HG02642 (cell line): ENCODE measurements around the gene NPSR1.
"Not testable (repeated sequence)": the region's sequence is repeated elsewhere in the genome, so short reads cannot be mapped to it uniquely, and the experiment has no call there.

ENCODE experiments used
- ATAC-seq: cut with Tn5 transposase; IDR thresholded peaks from one replicate; pipeline ENCODE4 v1.9.1; 2021; ENCODE audit warnings: mild to moderate bottlenecking; ENCODE audit not compliant: unreplicated experiment, poor library complexity

The NPSR1 gene

DNA sequence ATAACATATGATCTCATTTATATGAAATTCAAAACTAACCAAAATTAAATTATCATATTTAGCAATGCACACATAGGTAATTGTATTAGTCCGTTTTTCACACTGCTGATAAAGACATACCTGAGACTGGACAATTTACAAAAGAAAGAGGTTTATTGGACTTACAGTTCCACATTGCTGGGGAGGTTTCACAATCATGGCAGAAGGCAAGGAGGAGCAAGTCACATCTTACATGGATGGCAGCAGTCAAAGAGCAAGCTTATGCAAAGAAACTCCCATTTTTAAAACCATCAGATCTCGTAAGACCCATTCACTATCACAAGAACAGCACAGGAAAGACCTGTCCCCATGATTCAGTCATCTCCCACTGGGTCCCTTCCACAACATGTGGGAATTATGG lies 200.4 kb downstream of the NPSR1 start:
- not testable (repeated sequence) for ATAC-seq

DNA sequence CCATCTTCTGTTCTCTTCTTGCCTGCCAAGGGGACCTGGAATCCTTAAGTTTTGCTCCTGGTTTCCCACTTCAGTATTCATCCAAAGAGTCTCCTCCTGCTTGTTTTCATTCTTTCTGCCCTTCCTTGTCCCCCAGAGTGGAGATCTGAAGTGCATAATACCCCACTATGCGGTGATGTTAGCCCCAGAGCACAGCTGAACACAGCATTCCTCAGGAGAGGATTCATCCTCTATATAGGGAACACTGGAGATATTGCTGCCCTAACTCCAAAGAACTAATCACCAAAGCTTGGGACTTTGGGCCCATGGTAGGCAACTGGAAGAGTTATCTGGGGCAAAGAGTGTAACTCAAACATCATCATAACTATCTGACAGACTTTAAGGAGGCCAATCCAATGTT lies 201.3 kb downstream of the NPSR1 start:
- not testable (repeated sequence) for ATAC-seq

DNA sequence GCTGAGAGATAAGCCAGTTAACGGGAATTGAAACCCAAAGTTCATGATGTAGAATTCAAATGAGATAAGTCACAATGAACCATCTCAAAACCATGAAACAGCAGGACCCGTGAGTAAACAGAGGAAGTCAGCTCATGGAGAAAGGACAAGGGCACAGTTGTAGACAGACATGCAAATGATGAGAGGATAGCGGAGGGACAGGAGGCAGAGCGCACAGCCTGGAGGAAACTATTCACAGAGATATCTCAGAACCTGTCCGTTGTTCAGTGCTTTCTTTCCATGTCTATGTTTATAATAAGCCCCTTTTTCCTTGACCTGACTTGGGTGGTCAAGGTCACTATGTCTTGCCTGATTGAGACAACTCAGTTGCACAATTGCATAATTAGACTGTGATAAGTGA lies 208.2 kb downstream of the NPSR1 start:
- not testable (repeated sequence) for ATAC-seq

DNA sequence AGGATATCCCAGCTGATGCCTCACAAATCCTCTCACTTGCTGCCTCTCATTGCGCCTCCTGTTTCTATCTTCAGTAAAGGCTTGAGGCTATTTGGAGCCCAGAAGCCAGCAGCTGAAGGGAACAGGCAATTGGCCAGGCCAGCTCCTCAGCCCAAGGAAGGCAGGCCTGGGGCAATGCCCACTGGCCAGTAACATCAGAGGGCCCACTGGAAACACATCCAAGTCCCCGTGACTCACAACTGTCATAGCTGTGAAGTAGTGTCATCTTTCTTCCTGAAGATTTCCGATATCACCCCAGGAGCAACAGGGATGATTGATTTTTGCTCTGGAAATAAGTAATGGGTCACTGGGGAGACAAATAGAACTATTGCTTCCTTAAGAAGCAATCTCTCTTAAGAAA lies 209.3 kb downstream of the NPSR1 start:
- not testable (repeated sequence) for ATAC-seq

DNA sequence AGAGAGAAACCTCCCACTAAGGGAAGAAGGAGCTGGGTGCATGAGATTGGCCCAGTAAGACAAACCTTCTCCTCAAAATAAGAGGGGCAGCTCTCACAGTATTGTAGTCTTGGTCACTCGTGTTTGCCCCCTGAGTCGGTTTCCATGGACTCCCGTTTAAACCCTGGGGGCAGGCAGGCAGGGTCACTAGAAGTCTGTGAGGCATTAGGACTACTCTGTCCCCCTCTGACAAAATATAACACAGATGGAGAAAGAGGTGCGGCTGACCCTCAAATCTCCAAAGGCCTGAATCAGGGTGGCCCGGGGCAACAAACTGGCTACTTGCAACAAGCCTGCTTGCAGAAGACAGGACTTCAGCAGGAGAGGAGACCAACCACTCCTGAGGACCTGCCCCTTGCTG lies 210.6 kb downstream of the NPSR1 start:
- not testable (repeated sequence) for ATAC-seq

DNA sequence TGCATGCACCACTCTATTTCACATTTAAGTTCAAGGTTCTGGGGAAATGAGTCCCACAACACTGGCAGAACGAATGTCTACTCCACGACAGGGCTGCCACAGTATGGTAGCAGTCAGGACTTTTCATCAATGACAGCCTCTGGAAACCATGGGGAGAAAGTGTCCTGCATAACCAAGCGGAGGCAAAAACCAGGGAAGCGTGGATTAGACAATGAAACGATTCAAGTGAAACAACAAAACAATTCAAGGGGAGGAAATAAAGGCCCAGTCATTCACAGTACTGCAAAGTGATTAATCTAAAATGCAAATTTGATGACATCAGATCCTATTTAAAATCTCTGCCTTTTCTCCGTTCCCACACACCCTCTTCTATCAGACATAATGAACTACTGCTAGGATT lies 211.0 kb downstream of the NPSR1 start:
- no peak for ATAC-seq

DNA sequence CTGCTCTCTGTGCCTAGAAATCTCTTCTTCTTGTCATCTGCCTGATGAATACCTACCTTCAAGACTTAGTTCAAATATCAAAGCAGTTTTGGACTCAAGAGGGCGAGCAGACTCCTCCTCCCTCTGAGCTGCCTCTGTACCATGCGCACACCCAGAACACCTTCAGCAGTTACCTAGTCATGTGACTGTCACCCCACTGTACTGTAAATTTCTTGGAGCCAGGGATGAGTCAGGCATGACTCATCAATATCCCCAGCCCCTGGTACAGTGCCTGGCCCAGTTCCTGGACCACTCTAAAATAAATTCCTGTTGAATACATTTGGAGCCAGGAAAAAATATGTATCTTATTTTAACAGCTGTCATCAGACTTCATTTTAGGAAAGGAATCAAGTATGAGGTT lies 212.0 kb downstream of the NPSR1 start:
- ATAC-seq, result not testable (repeated sequence)

DNA sequence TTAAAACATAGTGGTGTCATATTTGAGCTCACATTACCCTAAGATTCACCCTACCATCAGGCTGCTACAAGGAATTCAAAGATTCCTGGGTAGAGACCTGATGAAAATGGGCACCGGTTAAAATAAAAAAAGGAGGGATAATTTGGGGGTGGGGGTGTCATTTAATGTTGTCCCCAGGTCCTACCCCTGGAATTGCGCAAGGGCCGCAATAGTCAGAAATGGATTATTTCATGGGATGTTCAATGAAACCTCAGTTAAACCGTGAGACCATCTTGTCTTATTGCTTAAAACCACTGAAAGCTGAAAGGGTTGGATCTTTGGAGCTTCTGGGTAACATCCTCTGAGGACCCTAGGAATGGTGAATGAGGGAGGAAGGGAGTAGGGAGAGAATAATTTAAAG lies 216.3 kb downstream of the NPSR1 start:
- not testable (repeated sequence) for ATAC-seq

DNA sequence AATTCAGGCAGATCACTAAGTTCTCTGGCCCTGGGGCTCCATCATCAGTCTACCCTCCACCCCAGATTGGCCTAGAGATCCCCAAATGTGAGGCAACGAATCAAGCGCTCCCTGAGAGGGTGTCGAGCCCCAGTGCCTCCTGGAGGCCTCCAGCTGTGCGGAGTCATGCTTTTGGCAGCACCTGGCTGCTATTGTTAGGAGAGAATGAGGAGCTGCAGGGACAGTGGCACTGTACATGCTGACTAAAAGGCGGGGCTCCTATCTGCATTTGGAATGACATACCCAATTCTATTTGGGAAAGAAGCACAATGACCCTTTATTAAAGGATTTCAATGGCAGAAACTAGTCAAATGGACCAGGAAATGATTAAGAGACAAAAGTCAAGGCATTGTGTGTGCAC lies 217.5 kb downstream of the NPSR1 start:
- ATAC-seq, result no peak

DNA sequence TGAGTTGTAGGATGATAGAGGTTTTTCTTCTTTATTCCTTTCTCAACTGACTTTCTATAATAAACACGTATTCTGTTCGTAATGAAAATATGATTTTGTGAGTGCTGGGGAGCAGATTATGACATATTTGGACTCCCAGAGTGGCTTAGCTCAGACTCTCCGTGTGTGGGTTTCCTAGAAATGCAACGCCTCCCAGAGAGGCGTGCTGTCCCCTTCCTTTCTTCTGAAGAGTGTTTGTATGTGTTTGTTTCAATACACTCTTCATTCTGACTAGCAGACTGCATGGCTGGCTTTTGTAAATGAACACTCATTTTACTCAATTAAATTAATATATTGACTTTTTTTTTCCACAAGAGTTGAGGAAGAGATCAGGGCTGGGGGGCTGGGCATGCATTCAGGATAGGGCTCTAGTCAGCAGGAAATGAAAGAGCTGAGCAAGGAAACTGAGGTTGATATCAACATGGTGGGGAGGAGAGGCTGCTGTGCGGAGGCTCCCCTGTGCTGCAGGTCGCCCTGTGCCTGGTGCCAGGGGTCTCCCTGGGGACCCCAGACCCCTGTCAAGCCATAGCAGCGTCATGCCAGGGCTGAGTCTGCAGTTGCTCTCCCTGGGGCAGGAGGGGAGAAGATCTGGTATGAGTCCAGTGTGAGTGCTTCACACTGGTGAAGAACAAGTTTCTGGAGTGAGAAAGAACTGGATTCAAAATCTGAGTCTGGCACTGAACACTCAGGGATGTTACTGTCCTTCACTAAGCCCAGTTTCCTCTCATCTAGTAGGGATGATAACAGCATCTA lies 221.1 kb downstream of the NPSR1 start:
- ATAC-seq, result not testable (repeated sequence)

DNA sequence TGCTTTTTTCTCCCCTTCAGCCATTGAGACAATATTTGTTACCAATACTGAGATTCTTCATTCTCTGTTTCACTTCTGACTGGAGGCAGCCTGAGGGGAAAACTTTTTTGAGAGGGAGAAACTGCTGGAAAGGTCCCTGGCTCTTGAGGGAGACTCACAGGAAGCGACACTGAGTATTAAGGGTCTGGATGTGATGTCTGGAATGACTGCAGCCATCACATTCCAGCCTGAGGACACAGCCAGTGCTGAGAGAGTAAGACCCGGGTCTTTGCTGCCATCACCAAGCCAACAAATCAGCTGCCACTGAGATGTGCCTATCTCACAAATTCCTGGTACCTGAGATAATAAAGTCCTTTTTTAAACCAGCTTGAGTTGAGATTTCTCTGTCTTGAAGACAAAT lies 221.9 kb downstream of the NPSR1 start:
- ATAC-seq, result no peak

DNA sequence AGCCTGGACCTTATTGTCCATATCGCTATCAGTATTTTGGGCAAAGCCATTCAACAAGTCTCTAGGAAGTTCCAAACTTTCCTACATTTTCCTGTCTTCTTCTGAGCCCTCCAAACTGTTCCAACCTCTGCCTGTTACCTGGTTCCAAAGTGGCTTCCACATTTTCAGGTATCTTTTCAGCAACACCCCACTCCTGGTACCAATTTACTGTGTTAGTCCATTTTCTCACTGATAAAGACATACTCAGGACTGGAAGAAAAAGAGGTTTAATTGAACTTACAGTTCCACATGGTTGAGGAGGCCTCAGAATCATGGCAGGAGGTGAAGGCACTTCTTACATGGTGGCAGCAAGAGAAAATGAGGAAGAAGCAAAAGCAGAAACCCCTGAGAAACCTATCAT lies 225.8 kb downstream of the NPSR1 start:
- not testable (repeated sequence) for ATAC-seq

DNA sequence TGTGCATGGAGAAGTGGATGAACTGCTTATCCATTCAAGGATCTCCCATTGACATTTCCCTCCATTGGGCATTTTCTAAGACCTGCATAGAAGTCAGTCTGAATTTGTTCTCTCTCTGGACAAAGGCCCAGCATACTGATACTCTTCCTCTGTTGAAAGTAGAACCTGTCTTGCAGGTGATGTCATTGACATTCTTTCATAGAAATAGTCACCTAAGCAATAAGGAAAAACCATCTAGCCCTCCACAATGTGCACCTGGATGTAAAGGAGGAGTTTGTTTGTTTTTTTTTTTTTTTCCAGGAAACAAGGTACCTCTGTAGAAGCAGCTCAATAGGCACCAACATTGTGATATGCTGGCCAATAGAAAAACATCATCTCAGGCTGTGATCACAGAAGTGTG lies 228.8 kb downstream of the NPSR1 start:
- ATAC-seq, result no peak

DNA sequence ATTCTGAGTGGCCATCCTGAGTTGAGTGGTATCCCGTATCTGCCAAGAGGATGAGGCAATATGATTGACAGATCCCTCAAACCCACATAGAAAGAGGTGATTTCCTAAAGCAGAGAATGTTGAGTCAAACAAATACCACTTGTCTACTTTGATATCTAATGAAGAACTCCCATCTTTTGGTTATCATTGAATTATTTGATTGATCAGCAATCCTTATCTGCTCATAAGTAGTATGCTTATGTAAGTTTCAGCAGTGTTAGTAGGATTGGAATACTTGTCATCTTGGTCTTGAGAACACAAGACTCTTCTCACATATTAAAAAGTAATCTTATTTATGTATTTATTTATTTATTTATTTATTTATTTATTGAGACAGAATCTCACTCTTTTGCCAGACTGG lies 231.9 kb downstream of the NPSR1 start:
- no peak for ATAC-seq

DNA sequence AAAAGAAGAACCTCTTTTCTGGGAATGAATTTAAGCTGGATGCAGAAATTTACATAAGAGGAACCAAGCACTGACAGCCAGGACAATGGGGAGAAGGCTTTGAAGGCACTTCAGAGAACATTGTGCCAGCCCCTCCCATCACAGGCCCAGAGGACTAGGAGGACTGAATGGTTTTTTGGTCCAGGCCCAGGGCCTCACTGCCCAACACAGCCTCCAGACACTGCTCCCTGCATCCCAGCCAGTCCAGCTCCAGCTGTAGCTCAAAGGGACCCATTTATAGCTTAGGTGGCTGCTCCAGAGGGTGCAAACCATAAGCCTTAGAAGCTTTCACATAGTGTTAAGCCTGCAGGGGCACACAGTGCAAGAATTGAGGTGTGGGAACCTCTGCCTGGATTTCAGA lies 237.2 kb downstream of the NPSR1 start:
- no peak for ATAC-seq
